ENCODE measurements around the gene SCN2B.

Gene SCN2B

GRCh38 chr11:118151431-118151830 is 25.0 kb downstream of the SCN2B start:
- no peak for DNase-seq

GRCh38 chr11:118149493-118149892 is 26.9 kb downstream of the SCN2B start:
- no peak for DNase-seq

DNA sequence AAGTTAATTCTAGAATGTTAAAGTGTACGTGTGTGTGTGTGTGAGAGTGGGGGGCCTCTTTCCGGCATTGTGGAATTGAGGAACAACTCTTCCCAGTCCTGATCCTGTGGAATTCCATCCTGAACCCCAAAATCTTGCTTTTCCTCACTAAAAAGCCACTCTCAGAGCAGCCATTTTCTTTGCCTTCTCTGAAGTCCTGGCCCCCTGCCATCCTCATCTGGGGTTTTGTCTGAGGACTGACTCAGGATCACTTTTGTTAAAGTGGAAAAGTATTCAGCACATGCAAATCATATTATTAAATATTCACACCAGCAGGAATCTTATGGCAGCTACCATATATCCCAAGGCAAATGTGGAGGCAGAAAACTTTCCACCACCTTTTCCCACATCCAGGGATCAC is 27.6 kb downstream of the SCN2B start:
- no peak for DNase-seq

- no peak for DNase-seq
Measured at GRCh38 chr11:118148240-118148639, 28.2 kb downstream of the SCN2B start.

- DNase-seq: no peak
Measured at GRCh38 chr11:118147502-118147901, 28.9 kb downstream of the SCN2B start.

GRCh38 chr11:118146554-118146953 is 29.9 kb downstream of the SCN2B start:
- no peak for DNase-seq

DNA sequence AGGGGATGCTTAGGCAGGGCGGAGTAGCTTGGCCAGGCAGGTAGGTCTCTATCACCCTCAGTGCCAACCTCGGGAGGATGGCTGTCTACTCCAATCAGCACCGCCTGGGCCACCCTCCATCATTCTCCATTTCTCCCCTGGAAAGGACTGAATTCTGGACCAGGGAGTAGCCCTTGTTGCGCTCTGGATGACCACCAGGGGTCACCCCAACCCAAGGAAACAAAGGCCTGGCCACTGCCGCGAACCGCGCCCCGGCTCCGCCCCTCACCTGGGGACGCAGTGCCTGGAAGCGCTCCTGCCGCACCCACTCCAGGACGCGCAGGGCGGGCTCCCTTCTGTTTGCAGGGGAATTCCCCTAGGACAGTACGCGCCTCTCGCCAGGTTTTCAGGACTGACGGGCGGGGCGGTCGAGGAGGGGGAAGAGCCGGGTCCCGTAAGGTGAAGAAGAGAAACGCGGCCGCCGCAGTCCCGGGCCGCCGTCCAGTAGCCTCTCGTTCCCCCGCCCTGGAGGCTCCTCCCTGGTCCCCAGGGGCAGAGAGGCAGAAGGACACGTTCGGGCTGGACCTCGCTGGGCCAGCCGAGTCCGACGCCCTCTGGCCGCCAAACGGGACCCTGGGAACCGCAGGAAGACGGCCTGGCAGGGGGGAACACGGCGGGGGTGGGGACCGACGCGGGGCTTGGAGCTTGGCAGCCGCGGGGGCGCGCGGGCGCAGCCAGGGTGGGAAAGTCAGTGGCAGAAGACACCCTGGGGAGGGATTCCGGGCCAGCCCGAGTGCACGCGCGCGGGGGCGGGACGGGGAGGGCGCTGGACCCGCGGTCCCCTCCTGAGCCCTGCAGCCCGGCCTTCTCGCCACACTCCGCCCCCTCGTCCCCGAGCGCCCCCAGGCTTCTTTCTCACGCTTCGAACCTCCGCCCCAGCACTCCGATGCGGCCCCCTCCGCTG is 30.9 kb downstream of the SCN2B start:
- DNase-seq: peak; percentile 86

DNA sequence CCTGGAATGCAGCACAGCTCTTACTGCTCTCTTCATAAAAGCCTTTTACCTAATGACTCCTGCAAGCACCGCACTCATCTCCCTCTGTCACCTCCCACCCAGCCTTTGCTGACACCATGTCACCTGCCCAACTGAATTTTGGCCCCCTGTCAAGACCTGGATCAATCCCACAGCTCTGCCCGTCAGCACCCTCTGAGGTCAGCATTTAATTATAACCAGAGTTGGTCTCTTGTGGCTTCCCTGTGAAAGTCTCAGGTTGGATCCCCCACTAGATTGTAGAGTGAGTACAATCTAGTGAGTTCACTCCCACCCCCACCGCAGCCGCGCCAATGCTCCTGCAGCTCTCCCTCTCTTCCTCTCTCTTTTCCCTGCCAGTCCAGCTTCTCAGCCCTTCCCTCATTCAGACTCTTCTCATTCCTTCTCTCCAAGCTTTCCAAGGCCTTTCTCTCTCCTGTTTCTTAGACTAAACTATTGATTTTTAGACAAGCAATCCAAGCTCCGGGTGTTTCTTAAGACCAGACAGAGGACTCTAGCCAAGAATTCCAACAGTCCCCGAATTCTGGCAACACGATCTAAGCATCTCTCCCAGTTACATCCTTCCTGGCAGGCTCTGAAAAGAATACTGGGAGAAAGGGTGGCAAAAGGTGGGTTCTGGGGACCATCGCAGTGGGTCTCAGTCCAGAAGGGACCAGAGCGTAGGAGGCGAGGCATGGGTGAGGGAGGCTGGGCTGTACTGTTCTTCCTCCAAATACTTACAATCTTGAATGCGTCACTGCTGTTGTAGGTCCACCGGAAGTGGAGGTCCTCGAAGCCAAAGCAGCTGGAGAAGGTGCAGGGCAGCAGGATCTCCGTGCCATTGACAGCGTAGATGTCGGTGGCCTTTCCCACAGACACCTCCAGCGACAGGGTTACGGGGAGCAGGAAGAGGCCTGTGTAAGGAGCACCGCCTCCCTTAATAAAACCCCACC is 31.9 kb downstream of the SCN2B start:
- DNase-seq: no peak

- DNase-seq: no peak
Measured at GRCh38 chr11:118143661-118144185, 32.7 kb downstream of the SCN2B start.

- no peak for DNase-seq
Measured at GRCh38 chr11:118142809-118143208, 33.6 kb downstream of the SCN2B start.

GRCh38 chr11:118142081-118142480 is 34.4 kb downstream of the SCN2B start:
- no peak for DNase-seq

DNA sequence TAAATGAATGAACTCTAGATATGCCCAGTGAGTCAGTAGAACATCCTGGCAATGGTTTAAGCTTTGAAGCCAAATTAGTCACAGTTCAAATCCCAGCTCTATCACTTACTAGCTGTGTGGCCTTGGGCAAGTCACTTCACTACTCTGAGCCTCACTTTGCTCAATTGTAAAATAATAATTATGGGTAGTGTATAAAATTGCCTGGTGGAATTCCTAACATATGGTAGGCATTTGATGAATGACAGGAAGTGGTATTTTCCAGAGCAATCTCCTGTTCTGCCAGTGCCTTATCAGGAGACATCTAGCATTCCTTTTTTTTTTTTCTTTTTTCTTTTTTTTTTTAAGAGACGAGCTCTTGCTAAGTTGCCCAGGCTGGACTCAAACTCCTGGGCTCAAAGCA is 36.9 kb downstream of the SCN2B start:
- no peak for DNase-seq

GRCh38 chr11:118138839-118139420 is 37.5 kb downstream of the SCN2B start:
- no peak for DNase-seq

DNA sequence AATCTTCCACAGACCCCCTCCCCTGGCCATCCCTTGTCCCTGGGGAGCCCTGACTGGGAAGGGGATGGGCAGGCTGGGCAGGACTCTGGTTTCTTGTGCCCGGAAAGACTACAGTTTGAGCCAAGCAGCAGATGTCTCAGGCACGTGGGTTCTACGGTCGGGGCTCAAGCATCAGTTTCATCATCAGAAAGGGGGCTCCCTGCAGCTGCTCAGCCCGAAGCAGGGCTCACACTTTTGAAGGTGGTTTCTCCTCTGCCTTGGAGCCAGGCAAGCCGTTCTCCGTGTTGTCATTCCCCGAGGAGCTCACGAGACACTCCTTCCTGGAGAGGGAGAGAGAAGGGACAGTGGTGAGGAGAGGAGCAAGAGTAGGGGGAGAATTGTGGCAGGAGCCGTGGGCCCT is 39.6 kb downstream of the SCN2B start:
- no peak for DNase-seq

- DNase-seq: no peak
Measured at GRCh38 chr11:118136341-118136740, 40.1 kb downstream of the SCN2B start.

- no peak for DNase-seq
Measured at GRCh38 chr11:118135796-118136165, 40.7 kb downstream of the SCN2B start.

DNA sequence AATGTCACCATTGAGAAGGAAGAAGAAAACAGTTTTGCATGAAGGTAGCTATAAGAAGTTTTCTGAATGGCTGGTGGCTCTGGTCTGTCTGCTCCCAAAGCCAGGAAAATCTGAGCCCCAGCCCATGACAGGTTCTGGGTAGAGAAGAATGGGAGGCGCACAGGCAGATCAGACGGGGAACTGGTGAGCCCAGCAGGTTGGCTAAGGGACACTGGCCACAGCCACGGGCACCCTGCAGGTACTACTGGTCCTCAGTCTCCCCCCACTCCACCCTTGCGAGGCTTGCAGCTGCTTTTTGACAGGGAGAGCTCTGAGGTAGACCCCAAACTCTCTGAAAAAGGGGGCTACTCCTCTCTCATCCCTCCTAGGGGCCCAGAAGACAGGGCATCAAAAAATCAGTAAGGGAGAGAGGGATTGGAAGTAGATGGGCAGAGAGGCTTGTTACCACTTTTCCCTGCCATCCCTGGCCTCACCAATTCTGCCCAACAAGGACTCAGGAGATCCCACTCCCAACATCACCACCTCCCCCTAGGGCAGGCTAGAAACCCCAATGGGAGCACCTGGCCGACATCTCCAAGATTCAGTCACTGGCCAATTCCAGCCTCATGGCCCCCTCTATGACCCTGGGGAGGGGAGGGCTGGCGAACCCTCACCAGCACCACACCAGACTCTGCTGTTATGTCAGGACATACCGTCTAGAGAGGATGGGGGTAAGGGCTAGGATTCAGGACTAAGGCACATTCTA is 41.2 kb downstream of the SCN2B start:
- DNase-seq: no peak

- DNase-seq: no peak
Measured at GRCh38 chr11:118133816-118134215, 42.6 kb downstream of the SCN2B start.

GRCh38 chr11:118132385-118133151 is 43.9 kb downstream of the SCN2B start:
- no peak for DNase-seq

- no peak for DNase-seq
Measured at GRCh38 chr11:118129471-118130172, 46.8 kb downstream of the SCN2B start.

Data from activated CD8-positive, alpha-beta memory T cell treated with anti-CD3 and anti-CD28 coated beads, Interleukin-2, amount 50 U/mL, for 4 hours (primary cell).